EH (cell line): Measurements from ENCODE around the gene CALR.
"Not testable (repeated sequence)": the region's sequence is repeated elsewhere in the genome, so short reads cannot be mapped to it uniquely, and the experiment has no call there.

ENCODE experiments used
- DNase-seq: peaks from one replicate; pipeline ENCODE4 v3.0.0-alpha.2; 2015; ENCODE audit warnings: low read depth

CALR gene

DNA sequence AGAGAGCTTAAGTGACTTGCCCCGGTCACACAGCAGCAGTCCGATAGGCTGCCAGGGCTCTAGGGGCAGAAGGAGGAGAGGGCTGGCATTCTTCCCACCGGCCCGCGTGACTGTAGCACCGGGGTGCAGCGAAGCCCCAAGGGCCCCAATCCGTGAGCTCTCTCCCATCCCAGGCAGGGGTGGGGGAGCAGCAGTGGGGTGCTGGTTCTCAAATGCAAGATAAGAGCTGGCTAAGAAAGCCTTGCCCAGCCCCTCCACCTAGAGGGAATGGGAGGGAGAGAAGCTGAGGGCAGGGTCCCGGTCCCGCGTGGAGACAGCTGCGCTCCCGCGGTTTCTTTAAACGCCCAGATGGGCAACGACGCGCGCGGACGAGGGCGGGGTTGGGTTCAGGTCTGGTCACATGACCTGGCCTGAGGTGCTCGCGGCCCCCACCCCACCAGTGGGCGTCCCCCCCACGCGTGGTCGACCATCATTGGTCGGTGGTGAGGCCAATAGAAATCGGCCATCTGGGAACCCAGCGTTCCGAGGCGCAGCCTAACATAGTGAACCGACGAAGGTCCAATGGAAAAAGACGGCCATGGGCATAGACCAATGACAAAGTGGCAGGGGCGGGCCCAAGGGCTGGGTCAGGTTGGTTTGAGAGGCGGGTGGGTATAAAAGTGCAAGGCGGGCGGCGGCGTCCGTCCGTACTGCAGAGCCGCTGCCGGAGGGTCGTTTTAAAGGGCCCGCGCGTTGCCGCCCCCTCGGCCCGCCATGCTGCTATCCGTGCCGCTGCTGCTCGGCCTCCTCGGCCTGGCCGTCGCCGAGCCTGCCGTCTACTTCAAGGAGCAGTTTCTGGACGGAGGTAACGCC lies at the start of gene CALR:
Gene CALR (plus strand): TSS at position 683 of the 852 bp plus-strand sequence. CDS start 71 bp downstream, at position 754.
- DNase-seq, result peak; percentile 99

DNA sequence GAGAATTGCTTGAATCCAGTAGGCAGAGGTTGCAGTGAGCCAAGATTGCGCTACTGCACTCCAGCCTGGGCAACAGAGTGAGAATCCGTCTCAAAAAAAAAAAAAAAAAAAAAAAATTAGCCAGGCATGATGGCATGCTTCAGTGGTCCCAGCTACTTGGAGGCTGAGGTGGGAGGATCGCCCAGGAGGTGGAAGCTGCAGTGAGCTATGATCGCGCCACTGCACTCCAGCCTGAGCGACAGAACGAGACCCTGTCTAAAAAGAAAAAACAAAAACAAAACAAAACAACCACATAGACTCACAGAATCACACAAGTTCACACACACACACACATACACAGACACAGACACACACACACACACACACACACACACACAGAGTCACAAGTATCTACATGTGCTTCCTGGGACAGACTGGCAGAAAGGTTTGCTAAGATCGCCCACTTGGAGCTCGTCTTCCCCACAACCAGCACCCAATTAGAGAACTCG lies 48.1 kb upstream of the CALR start:
- DNase-seq, result not testable (repeated sequence)

DNA sequence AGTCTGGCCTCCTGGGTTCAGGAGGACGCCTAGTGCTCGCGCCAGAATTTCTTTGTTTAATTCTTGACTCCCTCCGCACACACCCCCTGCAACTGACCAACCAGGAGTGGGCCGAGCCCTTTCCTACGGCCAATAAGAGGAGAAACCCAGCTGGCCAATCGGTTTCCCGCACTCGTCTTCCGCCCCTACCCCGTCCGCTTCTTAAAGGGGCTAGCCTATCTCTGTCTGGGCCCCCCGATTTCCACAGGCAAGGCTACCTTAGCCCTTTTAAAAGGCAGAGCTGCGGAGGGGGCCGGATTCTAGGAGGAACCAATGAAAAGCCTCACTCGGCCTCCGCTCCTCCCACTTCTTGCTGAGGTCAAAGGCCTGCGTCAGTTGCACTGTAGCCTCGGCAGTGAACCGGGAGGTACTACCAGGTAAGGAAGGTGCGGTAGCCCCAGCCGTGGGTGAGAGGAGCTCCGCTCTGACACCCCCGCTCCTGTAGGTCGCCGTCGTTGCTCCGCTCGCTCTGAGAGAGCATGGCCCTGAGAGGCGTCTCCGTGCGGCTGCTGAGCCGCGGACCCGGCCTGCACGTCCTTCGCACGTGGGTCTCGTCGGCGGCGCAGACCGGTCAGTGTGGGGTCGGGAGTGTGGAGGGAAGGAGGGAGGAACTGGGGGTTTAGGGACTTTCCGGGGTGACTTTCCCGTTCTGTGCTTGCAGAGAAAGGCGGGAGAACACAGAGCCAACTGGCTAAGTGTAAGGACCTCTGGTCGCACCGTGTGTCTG lies 47.4 kb upstream of the CALR start, which contains the start of gene GCDH:
Gene GCDH (plus strand): TSS at position 374 of the 766 bp plus-strand sequence. CDS start 145 bp downstream, at position 519.
- peak; percentile 99 for DNase-seq

DNA sequence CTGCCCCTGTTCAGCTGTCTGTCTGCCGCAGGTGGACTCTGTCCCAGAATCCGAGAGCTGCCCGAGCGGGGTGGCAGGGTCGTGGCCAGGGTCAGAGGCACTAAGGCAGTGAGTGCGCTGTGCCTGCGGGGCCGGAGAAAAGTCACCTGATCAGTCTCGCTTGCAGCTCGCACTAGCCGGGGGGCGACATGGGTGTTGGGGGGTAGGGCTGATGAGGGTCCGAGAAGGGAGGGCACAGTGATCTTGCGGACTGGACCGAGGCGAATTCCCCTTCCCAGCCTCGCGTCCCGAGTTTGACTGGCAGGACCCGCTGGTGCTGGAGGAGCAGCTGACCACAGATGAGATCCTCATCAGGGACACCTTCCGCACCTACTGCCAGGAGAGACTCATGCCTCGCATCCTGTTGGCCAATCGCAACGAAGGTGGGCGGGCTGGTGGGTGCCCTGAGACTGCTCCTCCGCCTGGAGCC lies 46.8 kb upstream of the CALR start:
- DNase-seq, result no peak

DNA sequence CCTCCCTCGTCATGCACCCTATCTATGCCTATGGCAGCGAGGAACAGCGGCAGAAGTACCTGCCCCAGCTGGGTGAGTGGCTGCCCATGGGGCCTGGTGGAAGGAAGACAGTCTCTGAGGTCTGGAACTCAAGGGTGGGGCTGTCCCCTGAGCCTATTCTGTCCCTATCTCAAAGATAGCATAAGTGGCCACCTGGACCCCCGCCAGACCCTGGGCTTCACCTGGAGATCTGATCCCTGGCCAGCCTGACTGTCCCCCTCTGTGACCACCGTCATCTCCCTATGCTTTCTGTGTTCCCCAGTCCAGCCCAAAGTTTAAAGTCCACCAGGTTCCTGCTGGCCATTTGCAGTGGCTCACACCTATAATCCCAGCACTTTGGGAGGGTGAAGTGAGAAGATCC lies 44.8 kb upstream of the CALR start:
- no peak for DNase-seq

DNA sequence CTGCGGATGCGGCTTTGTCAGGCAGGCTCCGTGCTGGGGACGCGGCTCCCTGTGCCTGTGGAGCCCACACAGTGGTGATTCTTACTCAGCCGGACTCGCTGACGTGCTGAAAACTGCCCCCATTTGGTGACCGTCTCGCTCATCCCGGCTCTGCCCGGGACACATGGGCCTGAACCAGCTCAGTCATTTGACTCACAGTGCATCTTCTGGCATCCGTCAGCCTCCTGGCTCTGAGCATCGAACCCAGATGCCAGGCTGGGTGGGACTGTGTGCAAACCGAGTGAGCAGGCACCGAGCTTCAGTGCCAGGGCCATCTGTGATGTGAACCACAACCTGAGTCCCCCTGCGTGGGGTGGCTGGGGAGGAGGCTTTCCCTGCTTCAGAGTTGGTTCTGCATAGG lies 41.9 kb upstream of the CALR start:
- DNase-seq, result no peak

DNA sequence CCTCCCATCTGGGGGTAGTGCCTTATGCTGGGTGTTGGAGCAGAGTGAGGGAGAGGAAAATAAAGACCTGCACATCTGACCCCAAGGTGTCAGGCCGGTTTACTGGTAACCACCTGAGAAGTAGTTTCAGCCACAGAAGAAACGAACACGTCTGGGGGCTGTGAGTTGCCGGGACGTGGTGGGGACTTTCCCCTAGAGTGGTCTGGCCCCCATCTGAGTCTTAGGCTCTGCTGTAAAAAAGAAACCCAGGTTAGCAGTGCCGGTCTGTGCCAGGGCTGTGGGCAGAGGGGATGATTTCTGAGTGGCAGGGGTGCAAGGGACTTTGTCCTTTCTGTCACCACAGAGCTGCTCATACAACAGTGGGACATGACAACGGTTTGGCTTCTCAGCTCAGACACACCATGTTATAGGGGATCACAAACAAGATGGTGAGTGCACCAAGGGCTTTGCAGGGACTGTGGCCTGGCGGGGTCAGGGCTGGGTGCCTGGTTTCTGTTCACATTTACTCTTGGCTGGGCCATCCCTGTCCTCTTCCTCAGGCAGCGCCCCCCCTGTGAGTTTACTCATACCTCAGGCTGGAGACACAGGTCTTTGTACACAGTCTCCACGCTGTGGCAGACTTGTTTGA lies 38.4 kb upstream of the CALR start:
- DNase-seq, result no peak

DNA sequence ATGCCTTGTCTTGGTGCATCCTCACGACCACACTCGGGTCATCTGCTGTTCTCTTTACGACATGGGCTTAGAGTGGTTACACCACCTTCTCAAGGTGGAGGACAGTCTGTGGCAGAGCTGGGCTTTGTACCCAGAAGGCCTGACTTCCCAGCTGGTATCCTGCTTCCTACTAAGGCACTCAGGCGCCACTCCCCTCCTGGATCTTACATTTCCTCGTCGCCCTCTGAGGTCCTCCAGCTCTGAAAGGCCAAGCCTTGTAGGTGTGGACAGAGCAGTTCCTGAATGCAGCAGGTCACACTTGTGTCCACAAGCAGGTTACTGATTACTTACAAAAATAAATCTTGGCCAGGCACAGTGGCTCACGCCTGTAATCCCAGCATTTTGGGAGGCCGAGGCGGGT lies 31.2 kb upstream of the CALR start:
- DNase-seq, result no peak

DNA sequence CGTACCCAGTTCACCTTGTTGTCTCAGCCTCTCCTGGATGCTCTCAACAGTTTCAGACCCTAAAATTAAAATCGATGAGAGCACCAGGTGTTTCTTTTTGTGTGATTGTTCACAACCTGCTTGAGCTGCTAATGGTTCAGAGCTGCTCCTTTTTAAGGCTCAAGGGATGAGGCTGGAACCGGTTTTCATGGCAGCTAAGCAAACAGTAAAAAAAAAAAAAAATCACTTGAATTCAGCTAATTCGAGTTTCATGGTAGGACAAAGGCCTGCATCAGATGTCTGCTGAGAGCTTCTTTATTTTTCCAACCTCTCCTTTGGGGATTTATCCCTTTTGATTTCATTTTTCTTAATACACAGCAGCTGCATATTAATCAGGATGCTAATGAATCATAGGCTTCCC lies 25.8 kb upstream of the CALR start:
- DNase-seq, result no peak

DNA sequence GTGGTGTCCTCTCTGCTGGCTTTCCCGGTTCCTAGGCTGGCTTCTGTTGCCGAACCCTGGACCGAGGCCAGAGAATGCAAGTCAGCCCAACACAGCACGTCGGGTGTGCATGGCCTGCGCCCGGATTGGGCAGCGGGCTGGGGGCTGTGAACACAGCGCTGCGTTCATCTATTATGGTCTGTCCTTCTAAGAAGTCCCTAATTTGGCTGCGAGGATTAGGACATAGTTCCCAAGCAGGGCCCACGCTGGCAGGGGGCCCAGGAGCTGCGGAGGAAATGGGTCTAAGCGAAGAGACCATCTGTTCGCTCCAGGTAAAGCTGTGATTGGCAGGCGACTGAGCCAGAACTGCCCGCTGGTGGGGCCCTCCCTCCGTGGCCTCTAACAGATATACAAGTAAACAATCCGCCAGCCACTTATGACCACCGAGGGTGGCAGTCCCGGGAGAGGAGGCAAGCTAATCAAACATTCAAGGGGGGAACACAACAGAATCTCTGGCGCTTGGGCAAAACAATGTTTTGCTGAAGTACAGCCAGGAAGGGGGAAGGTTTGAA lies 25.3 kb upstream of the CALR start:
- peak; percentile 54 for DNase-seq

DNA sequence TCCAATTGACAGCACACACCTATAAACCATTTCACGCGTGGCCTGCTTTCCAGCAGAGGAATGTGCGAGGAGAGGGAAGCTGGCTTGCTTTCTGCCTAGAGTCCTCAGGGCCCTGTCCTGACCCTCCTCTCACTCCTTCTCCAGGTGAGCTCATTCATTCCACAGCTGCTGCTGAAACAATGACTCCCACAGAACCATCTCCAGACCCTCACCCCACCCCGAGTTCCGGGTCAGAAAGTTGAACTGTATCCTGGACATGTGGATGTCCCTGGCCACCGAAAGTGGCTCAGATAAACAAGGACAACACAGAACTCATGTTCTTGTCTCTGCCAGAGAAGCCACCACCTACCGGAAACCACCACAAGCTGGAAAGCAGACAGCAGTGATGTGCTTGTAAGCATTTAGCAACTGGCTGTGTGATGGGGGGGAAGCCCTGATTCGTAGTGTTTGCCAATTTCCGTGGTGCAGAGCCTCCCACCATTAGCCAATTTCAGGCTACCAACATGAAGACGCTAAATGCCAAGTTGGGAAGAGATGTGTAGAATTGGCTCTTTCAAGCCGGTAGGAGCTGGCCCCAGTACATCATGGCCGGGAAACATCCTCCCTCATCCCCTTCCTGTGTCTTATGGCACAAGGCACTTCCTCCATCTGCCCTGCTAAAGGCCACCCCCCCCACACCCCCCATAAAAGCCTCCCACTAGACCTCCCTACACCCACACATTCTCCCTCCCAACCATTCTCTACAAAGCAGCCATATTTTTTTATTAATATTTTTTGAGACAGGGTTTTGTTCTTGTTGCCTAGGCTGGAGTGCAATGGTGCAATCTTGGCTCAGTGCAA lies 24.3 kb upstream of the CALR start:
- DNase-seq, result peak; percentile 11

DNA sequence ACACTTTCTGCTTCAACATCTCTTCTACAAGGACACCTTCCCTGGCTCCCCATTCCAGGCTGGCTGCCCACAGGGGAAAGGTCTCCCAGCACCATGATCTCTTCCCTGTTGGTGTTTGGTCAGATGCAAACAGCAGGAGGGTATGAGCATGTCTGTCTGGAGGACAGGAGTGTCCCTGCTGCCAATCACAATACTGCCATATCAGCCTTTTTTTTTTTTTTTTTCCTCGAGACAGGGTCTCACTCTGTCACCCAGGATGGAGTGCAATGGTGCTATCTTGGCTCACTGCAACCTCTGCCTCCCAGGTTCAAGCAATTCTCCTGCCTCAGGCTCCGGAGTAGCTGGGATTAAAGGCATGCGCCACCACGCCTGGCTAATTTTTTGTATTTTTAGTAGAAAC lies 22.5 kb upstream of the CALR start:
- not testable (repeated sequence) for DNase-seq

DNA sequence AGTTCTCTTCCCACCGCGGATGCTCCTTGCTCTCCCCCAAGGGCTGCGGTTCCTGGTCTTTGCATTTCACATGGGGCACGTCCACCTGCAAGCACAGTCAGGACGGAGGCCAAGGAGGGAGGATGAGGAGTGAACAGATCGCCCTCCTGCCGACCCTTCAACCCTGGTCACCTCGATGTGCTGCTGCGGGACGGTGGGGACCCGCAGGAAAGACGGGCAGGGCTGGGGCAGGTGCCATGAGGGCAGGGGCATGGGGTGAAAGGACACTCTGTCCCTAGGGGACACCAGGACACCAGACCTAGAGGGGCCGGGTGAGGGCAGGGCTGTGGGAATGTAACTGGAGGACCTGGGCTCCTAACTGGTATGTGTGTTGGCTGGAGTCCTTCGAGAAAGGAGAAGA lies 20.2 kb upstream of the CALR start:
- DNase-seq, result no peak

DNA sequence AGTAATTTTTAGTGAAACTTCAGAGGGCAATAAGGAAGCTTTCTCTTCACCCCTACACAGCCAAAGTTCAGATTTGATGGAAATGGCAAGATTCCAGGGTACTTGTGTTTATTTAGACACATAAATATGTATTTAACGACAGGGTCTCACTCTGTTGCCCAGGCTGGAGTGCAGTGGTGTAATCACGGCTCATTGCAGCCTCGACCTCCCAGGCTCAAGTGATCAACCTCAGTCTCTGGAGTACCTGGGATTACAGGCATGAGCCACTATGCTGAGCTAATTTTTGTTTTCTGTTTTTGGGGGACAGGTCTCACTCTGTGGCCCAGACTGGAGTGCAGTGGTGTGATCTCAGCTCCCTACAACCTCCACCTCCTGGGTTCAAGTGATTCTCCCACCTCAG lies 17.4 kb upstream of the CALR start:
- DNase-seq, result no peak

DNA sequence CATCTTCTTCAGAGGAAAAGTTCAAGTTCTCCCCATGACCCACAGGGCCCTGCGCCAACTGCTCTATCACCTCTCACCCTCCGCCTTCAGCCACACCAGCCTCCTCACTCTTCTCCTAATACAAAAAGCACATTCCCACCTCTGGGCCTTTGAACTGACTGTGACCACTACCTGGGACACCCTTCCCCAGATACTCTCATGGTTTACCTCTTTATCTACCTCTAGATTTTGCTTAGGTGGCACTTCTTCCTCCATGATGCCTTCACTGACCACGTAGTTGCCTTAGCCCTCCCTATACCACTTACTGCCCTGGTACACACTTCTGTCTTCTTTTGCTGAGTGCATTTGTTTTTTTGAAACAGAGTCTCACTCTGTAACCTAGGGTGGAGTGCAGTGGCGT lies 15.4 kb upstream of the CALR start:
- DNase-seq, result no peak

DNA sequence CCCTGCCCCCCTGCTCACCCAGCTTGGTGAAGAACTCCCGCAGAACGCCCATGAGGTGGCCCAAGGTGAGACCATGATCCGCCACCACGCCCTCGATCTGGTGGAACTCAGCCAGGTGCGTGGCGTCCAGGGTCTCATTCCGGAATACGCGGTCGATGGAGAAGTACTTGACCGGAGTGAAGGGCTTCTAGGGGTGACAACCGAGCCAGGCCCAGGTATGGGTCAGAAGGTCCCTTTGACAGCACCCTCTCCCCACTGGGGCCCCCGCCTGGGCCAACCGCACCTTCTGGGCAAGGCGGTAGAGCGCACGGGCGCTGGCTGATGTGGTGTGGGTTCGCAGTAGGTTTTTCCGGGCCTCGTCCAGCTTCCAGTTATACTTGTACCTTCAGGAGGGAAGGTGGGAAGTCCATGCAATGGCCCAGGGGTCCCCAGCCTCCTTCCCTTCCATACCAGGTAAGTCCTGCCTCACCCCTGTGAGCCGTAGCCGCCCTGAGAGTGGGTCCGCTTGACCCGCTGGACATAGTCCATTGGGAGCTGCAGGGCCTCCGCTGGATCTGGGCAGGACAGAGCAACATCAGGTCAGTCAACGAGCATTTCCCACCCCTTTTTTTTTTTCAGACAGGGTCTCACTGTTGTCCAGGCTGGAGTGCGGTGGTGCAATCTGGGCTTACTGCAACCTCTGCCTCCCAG lies 13.6 kb upstream of the CALR start:
- DNase-seq, result no peak

DNA sequence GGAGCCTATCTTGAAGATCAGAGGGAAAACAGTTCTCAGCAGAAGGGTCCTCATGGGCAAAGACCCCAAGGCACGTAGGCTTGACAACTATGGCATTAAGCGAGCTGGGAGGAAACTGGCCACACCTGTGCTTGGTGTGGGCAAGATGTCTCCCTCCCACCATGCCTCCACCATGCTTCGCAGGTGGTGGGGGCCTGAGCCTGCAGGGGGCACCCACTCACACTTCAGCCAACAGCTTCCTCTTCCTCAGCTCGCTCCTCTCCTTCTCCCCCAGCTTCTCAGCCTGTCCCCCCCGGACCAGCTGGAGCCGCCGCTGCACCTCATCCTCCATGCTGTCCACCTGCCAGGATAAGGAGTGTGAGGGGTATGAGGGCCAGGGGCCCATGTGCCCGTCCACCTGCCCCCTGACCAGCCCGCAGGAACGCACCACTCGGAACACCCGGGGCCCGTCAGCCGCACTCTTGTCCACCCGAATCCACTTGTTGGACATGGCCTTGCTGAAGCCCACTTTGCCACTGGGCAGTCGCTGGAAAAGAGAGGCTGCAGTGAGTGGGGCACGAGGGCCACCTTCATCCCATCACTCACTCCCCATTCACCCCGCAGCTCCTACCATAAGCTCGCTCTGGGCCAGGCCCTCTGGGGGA lies 8.3 kb upstream of the CALR start:
- no peak for DNase-seq

DNA sequence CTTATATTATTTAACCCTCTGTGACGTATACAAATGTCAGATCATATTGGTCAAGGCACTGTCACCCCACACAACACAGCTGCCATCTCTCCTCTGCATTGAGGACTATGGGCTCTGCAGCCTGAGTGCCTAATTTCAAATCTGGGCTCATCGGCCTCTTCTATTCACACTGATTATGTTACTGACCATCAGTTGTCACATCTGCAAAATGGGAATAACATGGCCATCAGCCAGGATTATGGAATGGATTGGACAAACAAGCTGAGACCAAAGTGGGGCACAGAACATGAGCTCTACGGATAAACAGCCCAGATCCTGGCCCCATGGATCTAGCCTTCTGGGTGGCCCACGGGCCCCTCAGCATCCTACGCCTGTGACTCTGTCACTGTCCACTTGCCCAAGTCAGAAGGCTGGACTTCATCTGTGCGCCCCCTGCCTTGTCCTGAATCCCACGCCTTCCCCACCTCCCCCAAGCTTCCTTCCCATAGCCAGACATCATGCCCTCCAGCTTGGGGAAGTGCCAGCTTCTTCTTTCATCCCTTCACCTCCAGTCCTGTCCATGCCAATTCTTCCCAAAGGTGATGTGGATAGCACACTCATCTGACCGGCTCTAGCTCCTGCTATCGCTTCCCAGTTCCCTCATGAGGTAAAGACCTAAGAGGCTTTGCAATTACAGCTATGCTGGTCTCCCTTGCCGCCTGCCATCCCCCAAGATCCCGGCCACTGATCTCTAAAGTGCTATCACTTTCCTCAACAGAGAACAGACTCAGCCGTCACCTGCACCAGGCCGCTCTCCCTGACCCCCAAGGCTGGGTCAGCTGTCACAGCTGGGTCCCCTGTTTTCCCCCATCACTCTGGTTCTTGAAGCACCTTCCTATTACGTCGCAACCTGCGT lies 5.8 kb upstream of the CALR start:
- DNase-seq, result no peak
